Activated CD4-positive, alpha-beta T cell treated with anti-CD3 and anti-CD28 coated beads, Interleukin-2, amount 50 U/mL, for 24 hours (primary cell): ENCODE data around the gene ZFAND3.
"Not testable (repeated sequence)": the region's sequence is repeated elsewhere in the genome, so short reads cannot be mapped to it uniquely, and the experiment has no call there.

Experiments
- DNase-seq, 2 donors: peaks; one replicate each; pipeline ENCODE4 v3.0.0-alpha.2; 2020; ENCODE audit warnings: low read depth in 1 of 2, low spot score in 1 of 2

ZFAND3 gene

DNA sequence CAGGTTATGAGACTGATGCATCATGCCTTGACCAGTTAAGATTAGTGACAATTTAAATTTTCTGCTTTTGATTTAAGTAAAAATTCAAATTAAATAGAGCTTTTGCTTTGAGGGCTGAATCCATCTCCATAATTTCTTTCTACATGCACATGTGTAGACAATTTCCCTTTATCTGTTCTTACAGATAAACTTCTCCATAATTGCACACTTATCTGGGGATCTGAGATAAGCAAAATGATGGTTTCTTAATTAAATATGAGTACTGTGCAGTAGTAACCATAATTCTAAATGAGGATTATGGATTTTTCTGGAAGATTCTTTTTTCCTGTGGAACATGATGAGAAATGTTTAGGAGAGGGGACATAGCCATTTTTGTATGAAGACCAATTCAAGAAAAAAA, 44.7 kb downstream of the ZFAND3 start:
- no peak for DNase-seq

DNA sequence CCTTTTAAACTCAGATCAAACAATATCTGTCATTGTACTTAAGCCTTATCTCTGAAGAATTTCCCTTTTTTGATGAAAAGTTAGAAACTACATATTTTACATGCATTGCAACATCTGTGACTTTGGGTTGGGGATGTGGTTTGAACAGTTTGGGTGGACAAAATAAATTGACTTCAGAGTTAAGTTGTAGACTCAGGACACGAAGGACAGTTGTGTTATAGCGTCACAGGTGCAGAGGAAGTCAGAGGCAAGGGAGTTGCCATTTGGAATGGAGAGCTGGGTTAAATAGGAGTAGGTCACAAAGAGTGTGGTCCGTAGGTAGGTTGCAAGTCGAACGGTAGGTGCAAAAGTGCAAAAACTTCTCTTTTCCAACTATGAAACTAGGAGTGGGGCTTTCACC, 46.0 kb downstream of the ZFAND3 start:
- no peak for DNase-seq

DNA sequence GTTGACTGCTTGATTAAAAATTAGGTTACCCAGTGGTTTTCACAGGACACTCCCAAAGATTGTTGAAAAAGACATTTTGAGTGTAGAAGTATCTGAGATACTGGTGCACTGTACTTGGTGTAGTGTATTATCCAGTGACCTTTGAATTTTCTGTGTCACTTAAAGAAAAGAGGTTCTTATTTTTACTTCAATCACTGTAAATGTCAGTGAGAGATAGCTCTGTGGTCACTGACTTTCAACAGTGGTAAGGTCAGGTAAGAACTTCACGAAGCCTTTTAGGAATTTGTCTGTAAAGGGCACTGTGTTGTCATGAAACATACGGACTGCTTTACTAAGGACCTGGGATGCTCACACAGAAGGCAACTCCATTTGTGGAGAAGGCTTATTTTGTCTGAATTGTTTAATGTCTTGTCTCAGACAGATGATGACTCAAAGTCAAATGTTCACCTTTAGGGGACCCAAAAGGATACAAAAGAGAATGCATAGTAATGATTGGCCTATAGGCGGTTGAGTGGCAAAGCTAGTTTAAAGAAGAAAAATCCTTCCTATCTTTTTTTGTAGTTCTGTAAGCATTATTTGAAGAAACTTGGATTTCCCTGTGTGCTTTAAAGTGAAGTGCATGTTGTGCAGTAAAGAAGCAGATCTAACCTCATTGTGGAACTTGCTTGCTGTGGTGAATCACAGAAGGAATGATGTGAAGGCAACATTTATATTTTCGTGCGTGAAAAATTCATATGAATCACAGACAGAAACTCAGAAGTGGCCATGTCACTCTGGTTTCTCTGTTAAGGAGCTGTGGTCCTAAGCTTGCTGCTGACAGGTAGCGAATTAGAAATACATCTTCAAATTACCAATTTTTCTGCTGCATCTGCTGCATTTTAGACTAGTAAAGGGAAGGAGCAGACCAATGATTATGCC, 47.3 kb downstream of the ZFAND3 start:
- no peak for DNase-seq

DNA sequence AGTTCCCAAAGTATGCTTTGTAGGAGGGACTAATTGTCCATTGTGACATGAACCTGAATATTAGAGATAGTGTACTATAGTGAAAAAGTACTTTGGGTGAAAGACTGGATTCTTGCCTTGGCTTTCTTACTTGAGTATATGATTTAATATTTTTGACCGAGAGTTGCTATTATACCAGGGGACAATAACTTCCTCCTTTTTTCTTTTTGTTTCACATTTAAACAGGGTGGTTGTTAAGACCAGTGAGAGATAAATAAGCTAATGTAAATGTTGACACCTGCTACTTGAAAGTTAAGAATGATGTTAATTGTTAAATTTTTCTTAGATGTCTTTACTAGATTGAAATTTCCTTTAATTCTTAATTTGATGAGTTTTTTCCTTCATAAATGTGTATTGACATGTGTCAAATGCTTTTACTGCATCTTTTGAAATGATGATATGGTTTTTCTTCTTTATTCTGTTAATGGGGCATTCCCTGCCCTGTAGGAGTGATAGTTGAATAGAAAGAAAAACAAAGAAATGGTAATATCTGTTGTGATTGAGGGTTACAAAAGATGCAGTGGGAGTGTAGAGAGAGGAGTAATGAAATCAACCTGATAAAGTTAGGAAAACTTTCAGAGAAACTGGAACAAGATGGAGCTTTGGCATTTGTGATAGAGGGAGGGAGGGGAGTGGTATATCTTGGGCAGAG, 48.4 kb downstream of the ZFAND3 start:
- no peak for DNase-seq

DNA sequence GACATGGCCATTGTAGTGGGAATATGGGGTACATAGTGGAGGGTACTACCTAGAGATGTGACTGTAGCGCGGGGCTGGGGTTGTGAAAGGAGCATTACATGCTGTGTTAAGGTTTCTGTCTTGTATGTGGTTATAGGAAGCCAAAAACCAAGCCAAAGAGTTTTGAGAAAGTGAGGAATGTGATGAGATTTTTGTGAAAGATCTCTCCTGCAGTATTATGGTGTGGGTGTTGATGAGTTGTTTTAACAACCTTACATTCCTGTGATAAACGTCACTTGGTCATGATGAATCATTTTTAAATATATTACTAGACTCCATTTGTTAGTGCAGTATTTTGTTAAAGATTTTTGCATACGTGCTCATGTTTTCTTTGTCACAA, 48.9 kb downstream of the ZFAND3 start:
- no peak for DNase-seq

DNA sequence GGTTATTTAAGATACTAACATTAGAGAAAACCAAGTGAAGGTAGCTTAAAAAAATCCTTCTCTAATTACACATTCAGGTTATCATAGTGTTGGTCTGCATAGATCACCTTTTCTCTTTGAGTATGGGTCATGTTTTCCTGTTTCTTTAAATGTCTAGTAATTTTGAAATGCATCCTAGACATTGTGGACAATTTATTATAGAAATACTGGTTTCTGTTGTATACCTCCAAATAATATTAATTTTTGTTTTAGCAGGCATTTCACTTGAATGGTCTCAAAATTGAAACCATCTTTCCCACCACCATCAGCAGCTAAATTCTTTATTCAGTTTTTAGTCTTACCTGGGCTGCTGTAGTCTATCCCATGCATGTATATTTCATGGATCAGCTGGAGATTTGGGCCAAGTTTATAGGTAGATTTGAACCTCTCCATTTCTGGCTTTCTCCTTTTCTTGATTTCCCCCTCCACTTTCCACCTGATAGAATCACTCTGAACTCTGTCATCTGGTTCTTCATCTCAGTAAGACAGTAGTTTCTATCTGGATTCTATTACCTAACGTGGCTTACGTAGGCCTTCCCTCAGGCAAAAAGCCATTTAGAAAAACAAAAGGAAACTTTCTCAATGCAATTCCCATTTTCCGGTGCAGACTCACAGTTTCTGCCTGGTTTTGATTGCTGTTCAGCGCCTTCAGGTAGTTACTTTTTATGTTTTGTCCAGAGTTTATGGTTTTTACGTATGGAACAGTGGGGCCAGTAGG, 52.3 kb downstream of the ZFAND3 start:
- no peak for DNase-seq

DNA sequence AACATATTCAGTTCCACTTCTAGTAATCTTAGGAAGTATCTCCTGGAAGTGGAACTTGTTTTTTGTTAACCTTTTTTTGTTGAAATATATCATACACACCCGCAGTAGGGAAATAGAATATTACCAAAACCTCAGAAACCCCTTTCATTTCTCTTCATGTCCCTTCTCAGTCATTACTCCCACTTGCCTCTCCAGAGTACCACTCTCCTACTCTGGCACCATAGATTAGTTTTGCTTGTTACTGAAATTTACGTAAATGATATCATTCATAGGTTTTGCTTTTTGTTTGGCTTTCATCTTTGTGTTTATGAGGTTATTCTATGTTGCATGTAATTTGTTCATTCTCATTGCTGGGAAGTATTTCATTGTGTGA, 52.8 kb downstream of the ZFAND3 start:
- no peak for DNase-seq

DNA sequence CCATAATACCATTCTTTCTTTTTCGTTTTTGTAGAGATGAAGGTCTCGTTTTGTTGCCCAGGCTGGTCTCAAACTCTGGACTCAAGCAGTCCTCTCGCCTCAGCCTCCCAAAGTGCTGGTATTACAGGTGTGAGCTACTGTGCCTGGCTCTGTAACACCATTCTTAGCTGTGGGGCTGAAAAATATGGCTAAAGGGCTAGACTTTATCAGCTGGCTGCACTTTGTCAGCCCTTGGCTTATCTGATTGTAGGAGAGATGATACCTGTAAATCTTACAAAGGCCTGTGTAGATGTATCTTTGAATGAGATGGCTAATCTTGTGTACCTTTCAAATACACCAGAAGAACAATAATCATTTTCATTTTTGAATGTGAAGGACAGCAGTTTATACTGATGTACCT, 55.2 kb downstream of the ZFAND3 start:
- no peak for DNase-seq

DNA sequence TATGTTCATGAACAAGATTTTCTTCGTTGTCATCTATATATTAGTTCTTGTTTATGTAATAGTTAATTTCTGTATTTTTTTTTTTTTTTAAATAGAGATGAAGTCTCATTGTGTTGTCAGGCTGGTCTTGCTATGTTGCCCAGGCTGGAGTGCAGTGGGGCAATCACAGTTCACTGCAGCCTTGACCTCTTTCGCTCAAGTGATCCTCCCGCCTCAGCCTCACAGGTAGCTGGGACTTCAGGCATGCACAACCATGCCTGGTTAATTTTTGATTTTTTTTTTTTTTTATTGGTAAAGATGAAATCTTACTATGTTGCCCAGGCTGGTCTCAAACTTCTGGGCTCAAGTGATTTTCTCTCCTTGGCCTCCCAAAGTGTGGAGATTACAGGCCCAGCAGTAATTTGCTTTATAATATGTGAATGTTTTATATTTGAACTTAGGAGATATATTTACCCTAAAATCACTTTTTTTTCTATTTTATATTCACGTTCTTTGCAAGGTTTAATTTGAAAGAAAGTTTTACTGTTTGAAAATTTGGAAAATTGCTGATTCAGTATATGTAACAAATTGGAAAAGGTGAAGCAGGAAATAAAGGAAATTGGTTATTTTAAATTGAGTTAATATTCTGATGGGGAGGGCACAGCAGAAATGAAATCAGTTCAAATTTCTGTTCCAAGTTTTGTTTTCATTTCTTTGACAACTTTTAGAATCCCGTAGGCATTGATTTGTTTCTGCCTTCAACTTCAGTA, 56.2 kb downstream of the ZFAND3 start:
- no peak for DNase-seq

DNA sequence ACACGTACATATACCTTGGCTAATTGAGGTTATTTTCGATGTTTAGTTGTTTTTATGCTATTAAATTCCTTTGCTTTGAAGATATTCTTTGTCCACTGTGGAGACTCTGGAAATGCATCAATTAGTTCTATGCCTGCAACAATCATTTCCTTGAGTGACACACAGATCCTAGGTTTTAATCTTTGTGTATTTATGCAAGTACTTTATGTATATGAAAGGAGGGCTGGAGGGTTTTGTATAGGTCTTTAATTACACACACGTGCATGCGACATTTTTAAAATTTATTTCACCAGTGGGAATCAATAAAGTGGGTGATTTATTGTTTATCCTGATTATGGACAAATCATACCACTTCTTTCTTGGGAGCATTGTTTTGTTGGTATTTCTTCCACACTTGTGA, 57.3 kb downstream of the ZFAND3 start:
- no peak for DNase-seq

DNA sequence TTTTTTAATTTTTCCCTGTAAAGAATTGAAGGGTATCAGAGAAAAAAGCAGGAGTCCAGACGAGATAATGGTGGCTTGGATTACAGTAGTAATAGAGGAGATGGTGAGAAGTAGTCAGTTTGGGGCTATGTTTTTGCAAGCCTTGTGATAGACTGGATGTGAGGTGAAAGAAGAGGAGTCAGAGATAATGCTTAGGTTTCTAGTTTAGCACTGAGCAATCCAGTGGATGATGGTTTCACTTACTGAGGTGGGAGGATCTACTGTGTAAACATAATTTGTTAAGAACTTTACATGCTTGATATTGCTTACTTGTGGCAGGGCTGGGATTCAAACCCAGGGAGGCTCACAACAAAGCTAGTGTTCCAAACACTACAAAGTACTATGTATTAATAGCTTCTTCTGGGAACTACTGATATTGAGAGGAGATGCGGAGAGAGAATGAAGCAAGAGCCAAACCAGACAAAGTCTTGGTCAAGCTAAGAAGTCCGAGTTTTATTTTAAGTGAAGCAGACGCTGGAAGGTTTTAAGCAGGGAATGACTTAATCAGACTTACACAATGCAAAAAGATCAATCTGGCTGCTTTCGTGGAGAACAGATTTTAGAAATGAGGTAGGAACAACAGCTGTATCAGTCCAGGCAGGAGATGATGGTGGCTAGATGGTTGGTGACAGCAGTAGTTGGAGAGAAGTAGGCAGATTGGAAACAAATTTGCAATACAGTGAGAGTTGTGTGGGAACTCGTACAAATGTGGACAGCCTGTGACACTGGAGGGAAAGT, 58.0 kb downstream of the ZFAND3 start:
- DNase-seq: no peak

DNA sequence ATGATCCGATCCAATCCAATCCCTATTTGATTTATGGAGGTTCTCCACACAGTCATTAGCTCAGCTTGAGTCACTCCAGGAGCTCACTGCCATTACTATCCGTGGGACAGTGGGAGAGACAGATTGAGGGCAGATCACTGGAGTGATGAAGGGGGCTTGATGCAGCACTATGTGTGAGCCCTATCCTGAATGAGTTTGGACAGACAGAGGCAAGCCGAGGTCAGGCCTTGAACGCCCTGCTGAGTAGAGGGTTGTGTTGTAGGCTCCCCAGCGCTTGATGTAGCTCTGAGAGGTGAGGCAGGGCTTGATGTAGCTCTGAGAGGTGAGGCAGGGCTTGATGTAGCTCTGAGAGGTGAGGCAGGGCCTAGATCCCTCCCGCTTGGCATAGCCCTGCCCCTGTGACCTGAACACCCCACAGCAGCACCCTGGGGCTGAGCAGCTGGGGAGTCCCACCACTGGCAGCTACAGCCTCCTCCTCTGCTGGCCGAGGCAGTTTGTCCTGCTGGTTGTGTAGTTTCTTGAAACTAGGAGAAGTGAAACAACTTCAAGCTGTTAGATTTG, 58.7 kb downstream of the ZFAND3 start:
- DNase-seq: no peak

DNA sequence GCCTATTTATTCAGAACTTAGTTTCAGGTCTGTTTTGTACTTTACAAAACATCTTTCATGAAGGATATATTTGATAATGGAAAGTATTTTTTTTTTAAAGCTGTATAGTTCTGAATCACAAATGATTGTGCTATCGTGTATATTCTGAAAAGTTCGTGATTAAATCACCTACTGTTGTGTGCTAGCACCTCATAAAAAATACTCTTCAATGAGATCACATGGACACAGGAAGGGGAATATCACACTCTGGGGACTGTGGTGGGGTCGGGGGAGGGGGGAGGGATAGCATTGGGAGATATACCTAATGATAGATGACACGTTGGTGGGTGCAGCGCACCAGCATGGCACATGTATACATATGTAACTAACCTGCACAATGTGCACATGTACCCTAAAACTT, 61.1 kb downstream of the ZFAND3 start:
- not testable (repeated sequence) for DNase-seq

DNA sequence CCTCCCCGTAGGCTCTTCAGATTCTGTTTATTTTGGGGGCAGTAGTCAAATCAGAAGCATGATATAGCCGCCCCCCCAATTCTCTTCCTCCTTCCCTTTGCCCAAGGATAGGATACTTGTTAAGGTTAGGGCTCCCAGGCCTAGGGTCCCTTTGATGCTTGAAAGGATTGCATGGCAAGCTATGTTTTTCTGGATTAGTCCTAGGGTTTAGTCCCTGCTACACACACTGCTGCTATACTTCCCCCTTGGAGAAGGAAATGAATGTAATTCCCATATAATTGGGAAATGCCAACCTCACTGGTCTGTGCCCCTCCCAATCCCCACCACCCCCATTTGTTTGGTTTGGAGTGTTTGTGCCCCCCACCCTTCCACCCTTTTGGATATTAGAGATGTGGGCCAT, 62.8 kb downstream of the ZFAND3 start:
- DNase-seq: no peak

DNA sequence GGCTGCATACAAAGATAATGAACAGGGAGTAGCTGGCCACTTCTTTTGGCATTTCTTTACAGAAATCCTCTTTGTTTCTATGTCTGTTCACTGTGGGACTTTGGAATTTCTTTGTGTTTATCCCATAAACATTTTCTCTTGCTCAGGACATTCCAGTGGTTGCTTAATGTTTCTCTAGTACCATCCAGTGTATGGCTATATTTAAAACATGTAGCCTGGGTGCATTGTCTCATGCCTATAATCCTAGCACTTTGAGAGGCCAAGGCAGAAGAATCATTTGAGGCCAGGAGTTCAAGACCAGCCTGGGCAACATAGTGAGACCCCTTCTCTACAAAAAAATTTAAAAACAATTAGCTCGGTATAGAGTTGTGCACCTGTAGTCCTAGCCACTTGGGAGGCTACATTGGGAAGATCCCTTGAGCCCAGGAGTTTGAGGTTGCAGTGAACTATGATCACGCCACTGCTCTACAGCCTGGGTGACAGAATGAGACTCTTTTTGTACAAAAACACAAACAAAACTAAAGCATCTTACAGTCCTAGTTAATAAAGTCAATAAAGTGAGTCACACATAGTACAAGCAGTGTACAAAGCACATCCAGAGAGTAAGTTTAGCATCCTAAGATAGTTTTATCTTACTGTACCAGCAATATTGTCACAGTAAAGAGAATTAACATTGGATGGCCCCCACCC, 63.3 kb downstream of the ZFAND3 start:
- no peak for DNase-seq

DNA sequence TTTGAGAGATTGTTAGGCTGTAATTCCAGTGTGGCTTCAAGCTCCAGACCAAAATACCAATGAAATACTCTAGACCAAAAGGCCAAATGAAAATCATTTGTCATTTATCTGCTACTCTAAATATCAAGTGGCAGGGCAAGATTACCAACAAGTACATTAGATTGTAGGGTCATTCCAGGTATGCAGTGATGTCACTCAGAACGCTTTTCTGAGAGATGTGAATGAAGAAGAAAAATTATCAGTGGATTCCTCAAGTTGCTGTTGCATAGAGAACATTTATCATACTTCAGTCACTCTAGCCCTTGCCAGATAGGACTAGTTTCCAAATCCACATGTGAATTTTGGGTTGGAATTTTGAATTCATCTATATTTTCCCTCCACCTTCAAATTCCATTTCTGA, 65.0 kb downstream of the ZFAND3 start:
- no peak for DNase-seq

DNA sequence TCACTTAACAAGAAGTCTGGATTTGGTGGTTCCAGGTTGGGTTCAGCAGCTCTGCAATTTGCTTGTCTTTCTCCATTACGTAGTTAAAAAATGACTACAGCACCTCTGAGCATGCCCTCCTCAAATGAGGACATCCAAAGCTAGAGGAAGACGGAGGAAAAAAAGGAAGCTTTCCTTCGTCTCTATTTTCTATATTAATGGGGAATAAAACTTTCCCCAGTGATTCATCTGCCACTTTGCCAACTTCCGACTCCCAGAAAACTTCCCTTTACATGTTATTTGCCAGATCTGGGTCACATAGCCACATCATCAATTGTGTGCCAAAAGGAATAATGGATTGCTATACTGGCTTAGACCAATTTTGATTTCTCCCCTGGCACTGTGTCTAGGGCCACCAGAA, 69.5 kb downstream of the ZFAND3 start:
- DNase-seq: no peak

DNA sequence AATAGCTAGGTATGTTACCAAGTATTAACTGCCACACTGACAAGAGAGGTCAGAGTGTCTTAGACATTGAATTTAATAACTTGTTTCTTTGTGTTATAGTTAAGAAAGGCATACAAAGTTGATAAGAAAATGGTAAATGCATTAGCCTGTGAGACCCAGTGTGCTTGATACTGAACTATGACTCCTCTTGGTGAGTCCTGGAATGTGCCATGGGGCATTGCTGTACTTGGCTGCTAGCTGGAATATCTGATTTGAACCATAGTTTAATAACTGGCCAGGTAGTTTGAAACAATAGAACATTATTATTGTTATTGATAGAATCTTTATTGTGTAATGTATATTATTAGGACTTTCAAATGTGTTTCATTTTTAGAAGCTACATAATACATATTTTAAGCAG, 70.0 kb downstream of the ZFAND3 start:
- DNase-seq: no peak

DNA sequence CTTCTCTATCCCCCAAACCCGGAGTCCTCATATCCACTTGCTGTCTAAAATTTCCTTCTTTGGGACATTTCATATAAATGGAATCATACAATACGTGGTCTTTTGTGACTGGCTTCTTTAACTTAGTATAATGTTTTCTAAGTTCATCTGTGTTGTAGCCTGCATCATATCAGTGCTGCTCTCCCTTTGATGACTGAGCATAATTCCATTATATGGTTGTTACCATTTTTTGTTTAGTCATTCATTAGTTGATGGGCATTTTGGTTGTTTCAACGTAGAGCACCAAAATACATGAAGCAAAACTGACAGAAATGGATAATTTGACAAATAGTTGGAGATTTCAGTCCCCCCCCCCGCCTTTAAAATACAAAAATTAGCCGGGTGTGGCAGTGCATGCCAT, 71.5 kb downstream of the ZFAND3 start:
- no peak for DNase-seq

DNA sequence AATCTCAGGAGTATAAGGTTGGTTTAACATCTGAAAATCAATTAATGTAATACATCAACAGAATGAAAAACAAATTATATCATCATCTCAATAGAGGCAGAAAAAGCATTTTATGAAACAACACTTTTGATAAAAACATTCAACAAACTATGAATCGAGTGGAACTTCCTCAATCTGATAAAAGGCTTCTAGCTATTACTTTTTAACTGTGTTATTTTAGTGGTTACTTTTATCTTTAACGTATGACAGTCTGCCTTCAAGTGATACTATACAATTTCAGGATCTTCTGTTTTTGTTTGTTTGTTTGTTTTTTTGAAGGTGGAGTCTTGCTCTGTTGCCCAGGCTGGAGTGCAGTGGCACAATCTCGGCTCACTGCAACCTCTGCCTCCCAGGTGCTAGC, 73.7 kb downstream of the ZFAND3 start:
- no peak for DNase-seq
